ENCODE measurements around the gene BMPR1B.

BMPR1B gene

GRCh38 chr4:95204267-95204844, 446.6 kb downstream of the BMPR1B start:
- no peak for DNase-seq

GRCh38 chr4:95204873-95205272, 447.1 kb downstream of the BMPR1B start:
- no peak for DNase-seq

All from cerebellar nuclear complex (tissue), 1 donor.